Motor neuron (in vitro differentiated cells): ENCODE measurements around the gene SLIT1. TPM values are rescaled to one million over a fixed set of nuclear protein-coding genes. Genes with fewer than 3 reads are reported as not detected.

ENCODE experiments used
- ATAC-seq, 8 experiments: fragments of 200-7000 bp; cut with Tn5 transposase; replicated peaks in 6 of 8; 2 replicates each; pipeline ENCODE4 v1.8.0; 2021; ENCODE audit warnings: mild to moderate bottlenecking in 8 of 8, moderate library complexity in 8 of 8
- H3K27ac ChIP-seq, 2 donors: fragments of 250-450 bp; sonication (Bioruptor Pico); 2 replicates each; pipeline ENCODE4 v1.9.0; 2021; ENCODE audit warnings: antibody characterized with exemption in 2 of 2, mild to moderate bottlenecking in 2 of 2, moderate library complexity in 1 of 2
- H3K4me1 ChIP-seq, 2 donors: fragments of 250-450 bp; sonication (Bioruptor Pico); replicated peaks in 1 of 2; 2 replicates each; pipeline ENCODE4 v1.6.1; 2021; ENCODE audit warnings: antibody characterized with exemption in 2 of 2, mild to moderate bottlenecking in 2 of 2, moderate library complexity in 1 of 2
- H3K4me3 ChIP-seq, 5 donors: fragments of 250-450 bp; sonication (Bioruptor Pico); 2 replicates each; pipeline ENCODE4 v1.9.0; 2021; ENCODE audit warnings: antibody characterized with exemption in 5 of 5, mild to moderate bottlenecking in 5 of 5, moderate library complexity in 4 of 5
- WGBS, 10 experiments: fragments of 450-650 bp; shearing (Covaris generic); methylation state at CpG; one replicate each; pipeline ENCODE4 v1.0.0; 2022; 5-methylcytosine and 5-hydroxymethylcytosine counted together
- in situ Hi-C, 9 experiments: fragments of 400-800 bp; cut with MboI; loops; one replicate each; pipeline ENCODE4 v1.15.0; 2021; ENCODE audit warnings: low sequenced_read_pairs in 9 of 9, low pct_unique_long_range_greater_than_20kb in 2 of 9; ENCODE audit not compliant: unreplicated experiment in 9 of 9
- total RNA-seq, 8 experiments: library from RNA; unstranded; fragments of 300-600 nt; gene quantifications; 2 replicates each; pipeline versions ENCODE4 v1.2.3 to v1.2.4, GENCODE V29; 2022

The SLIT1 gene
- total RNA-seq, 8 experiments from 2014 or later = 0.20 to 137 (median 54.2) TPM

GRCh38 chr10:97024168-97025073 is 161.3 kb downstream of the SLIT1 start:
- H3K4me3 ChIP-seq = no peak overlapping the region
- no peak overlapping the region for H3K27ac ChIP-seq
- 30 to 93% (median 84%) methylated on average over 2 to 9 of the region's 13 CpGs for WGBS, 10 experiments
- peaks cover 0 to 7% of the 10 kb centered on the region in 2 donors for H3K4me1 ChIP-seq
- in situ Hi-C loops = no loop called here
- ATAC-seq = peak in 3 of 8 experiments; percentile 19 to 46 (median 28)

GRCh38 chr10:97023401-97024167 is 162.2 kb downstream of the SLIT1 start:
- in situ Hi-C loops = no loop called here
- 53 to 95% (median 88%) methylated on average over 3 to 11 of the region's 14 CpGs for WGBS, 10 experiments
- ATAC-seq = no peak

GRCh38 chr10:97022616-97023015 is 163.1 kb downstream of the SLIT1 start:
- 80 to 100% (median 95%) methylated on average over 1 to 7 of the region's 7 CpGs; no CpG with 5 or more reads in 4 of the 10 experiments for WGBS, 10 experiments
- Histone ChIP-seq H3K4me1 (peaks cover 0 to 7% of the 10 kb centered on the region in 2 donors), H3K4me3 (no peak overlapping the region), H3K27ac (no peak overlapping the region)
- in situ Hi-C loops = no loop called here
- ATAC-seq = no peak

More at GRCh38 chr10:97023401-97024167, 162.2 kb downstream of the SLIT1 start:
- H3K27ac ChIP-seq = no peak overlapping the region
- no peak overlapping the region for H3K4me3 ChIP-seq
- peaks cover 0 to 7% of the 10 kb centered on the region in 2 donors for H3K4me1 ChIP-seq

DNA sequence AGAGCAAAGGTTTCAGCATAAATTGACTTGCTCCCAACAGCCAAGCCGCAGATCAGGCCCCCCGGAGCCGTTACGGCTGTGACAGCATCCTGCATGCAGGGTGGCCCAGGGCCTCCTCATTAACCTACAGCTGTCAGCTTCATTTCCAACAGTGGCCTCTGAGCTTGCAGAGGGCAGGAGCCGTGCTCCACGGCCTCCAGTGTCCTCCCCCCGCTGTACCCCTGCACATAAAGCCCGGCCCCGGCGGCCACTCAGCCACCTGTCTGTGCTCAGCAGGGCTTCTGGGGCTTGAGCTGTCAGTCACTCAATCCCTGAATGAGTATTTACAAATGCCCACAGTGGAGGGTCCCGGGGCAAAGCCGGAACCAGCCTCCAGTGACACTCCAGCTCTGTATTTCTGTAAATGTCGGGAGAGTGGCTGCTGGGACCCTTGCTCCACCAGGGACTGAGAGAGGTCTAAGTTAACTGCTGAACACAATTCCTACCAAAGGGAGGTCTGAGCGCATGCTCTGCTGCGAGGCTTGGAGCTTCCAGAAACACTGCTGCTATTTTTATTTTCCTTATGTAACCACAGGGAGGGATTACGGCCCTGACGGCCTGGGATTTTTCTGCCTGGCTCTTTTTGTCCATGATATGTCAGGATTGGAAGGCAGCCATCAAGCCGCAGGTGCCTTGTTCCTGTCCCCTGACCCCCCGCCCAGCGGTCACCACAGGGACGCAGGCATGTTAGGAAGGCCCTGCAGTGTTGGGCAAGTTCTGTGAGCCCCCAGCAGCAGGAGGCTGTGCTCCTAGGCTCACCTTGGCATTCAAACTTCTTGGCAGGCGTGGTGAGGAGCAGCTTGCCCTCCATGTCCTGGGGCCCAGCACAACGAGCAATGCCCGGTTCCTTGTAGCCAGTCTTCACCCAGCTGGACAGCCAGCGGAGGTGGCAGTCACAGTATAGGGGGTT is 165.0 kb downstream of the SLIT1 start:
- H3K4me1 ChIP-seq = peaks cover 0 to 11% of the 10 kb centered on the region in 2 donors
- WGBS, 10 experiments = 43 to 90% (median 74%) methylated on average over 1 to 9 of the region's 25 CpGs; no CpG with 5 or more reads in 2 of the 10 experiments
- ATAC-seq = peak in 1 of 8 experiments; percentile 26
- peak overlapping the region in 1 of 2 donors; percentile 30 for H3K27ac ChIP-seq
- H3K4me3 ChIP-seq = no peak overlapping the region
- in situ Hi-C loops = no loop called here

GRCh38 chr10:97019213-97019844 is 166.4 kb downstream of the SLIT1 start:
- 86 to 100% (median 100%) methylated on average over 2 to 5 of the region's 12 CpGs; no CpG with 5 or more reads in 5 of the 10 experiments for WGBS, 10 experiments
- no peak for ATAC-seq
- no peak overlapping the region for H3K4me3 ChIP-seq
- peaks cover 0 to 11% of the 10 kb centered on the region in 2 donors for H3K4me1 ChIP-seq
- in situ Hi-C loops = no loop called here
- no peak overlapping the region for H3K27ac ChIP-seq

- 0 to 100% (median 77%) methylated on average over 1 to 4 of the region's 18 CpGs; no CpG with 5 or more reads in 3 of the 10 experiments for WGBS, 10 experiments
- Histone ChIP-seq H3K4me3 (no peak overlapping the region), H3K27ac (no peak overlapping the region), H3K4me1 (peaks cover 0 to 11% of the 10 kb centered on the region in 2 donors)
- no peak for ATAC-seq
- in situ Hi-C loops = no loop called here
Measured at GRCh38 chr10:97018251-97019212, 167.2 kb downstream of the SLIT1 start.

GRCh38 chr10:97017474-97017903 is 168.3 kb downstream of the SLIT1 start:
- peaks cover 0 to 11% of the 10 kb centered on the region in 2 donors for H3K4me1 ChIP-seq
- H3K27ac ChIP-seq = no peak overlapping the region
- 79 to 83% methylated on average over 1 to 2 of the region's 5 CpGs; no CpG with 5 or more reads in 8 of the 10 experiments for WGBS, 10 experiments
- in situ Hi-C loops = no loop called here
- peak in 5 of 8 experiments; percentile 10 to 53 (median 21) for ATAC-seq
- no peak overlapping the region for H3K4me3 ChIP-seq

- Histone ChIP-seq H3K27ac (no peak overlapping the region), H3K4me1 (peaks cover 0 to 11% of the 10 kb centered on the region in 2 donors), H3K4me3 (no peak overlapping the region)
- in situ Hi-C loops = no loop called here
- peak in 3 of 8 experiments; percentile 15 to 38 (median 24) for ATAC-seq
- 0 to 100% (median 76%) methylated on average over 1 to 4 of the region's 15 CpGs; no CpG with 5 or more reads in 4 of the 10 experiments for WGBS, 10 experiments
Measured at GRCh38 chr10:97016728-97017473, 168.9 kb downstream of the SLIT1 start.

DNA sequence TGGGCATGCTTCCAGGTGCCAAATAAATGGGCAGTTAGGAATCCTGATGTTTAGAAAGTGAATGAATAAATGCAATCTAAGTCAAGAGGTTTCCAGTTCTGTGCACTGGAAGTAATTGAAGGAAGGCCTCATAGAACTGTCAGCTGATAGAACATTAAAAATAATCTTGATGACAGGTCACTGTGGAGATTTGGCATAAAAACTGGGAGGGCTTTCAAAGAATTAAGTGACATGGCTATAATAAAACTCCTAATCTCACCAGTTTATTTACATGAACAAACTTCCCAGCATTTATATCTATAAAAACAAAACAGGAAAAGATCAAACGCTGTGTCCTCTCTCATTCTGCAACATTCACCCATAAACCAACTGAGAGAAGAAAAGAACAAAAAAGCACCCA is 170.5 kb downstream of the SLIT1 start:
- peak in 2 of 8 experiments; percentile 16 to 21 for ATAC-seq
- peaks cover 0 to 5% of the 10 kb centered on the region in 2 donors for H3K4me1 ChIP-seq
- no peak overlapping the region for H3K4me3 ChIP-seq
- 0 to 100% (median 83%) methylated on average over 1 of the region's 1 CpG; no CpG with 5 or more reads in 3 of the 10 experiments for WGBS, 10 experiments
- no peak overlapping the region for H3K27ac ChIP-seq
- in situ Hi-C loops = no loop called here

DNA sequence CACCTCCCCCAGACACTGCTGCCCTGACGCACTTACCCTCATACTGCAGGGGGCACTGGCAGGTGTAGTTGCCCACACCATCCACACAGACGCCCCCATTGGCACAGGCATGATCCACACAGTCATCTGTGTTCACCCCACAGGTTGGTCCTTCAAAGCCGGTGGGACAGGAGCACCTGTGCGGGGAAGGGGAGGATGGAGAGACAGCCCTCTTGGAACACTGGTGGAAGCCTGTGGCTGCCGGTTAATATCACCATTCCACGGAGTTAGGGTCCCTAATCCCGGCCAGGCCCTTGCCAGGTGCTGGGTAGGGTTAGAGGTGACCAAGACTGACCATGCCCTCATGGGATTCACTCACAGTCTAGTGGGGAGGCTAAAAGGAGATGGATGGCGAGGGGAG is 171.8 kb downstream of the SLIT1 start:
- ATAC-seq = no peak
- Histone ChIP-seq H3K4me1 (peaks cover 0 to 4% of the 10 kb centered on the region in 2 donors), H3K27ac (no peak overlapping the region), H3K4me3 (no peak overlapping the region)
- WGBS, 10 experiments = 54 to 100% (median 79%) methylated on average over 1 to 5 of the region's 8 CpGs; no CpG with 5 or more reads in 6 of the 10 experiments
- in situ Hi-C loops = no loop called here
